Measurements from ENCODE around the gene BMP15. TPM values are rescaled to one million over a fixed set of nuclear protein-coding genes. Genes with fewer than 3 reads are reported as not detected.

BMP15 gene
- polyA plus RNA-seq (2011; rRNA removed) (not detected in 2 replicates), polyA minus RNA-seq (2011; rRNA and poly(A)+ RNA removed) (not detected in 2 replicates)

- H3K27ac ChIP-seq (ENCODE audit: low read depth, low read length): no peak within 1 kb of the TSS
- ChIA-PET CTCF (no interaction called here), POLR2A (no interaction called here)
- no peaks in the 10 kb centered on the region for H3K27me3 ChIP-seq (ENCODE audit: control insufficient read depth, insufficient read depth, low read length)
- H3K4me3 ChIP-seq (ENCODE audit: low read depth, low read length): no peak within 1 kb of the TSS
- no peak for TF ChIP-seq CTCF (IDR thresholded peaks at IDR 0.05; ENCODE audit: low read depth, low read length)
- no peak for DNase-seq (ENCODE audit: low read depth, low spot score)
- no peaks in the 10 kb centered on the region for H3K9me3 ChIP-seq (ENCODE audit: control insufficient read depth, insufficient read depth, low read length)
These were observed at the start of gene BMP15 for GRCh38 chrX:50910685-50911176. BMP15 (plus strand) TSS chrX:50910735; CDS start chrX:50910784, 49 bp downstream.

- no peak for TF ChIP-seq CTCF (IDR thresholded peaks at IDR 0.05; ENCODE audit: low read depth, low read length)
- Histone ChIP-seq H3K4me3 (ENCODE audit: low read depth, low read length) (no peak overlapping the region), H3K27me3 (ENCODE audit: control insufficient read depth, insufficient read depth, low read length) (no peaks in the 10 kb centered on the region), H3K9me3 (ENCODE audit: control insufficient read depth, insufficient read depth, low read length) (no peaks in the 10 kb centered on the region), H3K27ac (ENCODE audit: low read depth, low read length) (no peak overlapping the region)
- CTCF ChIA-PET: no interaction called here
- POLR2A ChIA-PET: no interaction called here
- no peak for DNase-seq (ENCODE audit: low read depth, low spot score)
These were observed 47.1 kb upstream of the BMP15 start for GRCh38 chrX:50863471-50863870.

- H3K27me3 ChIP-seq (ENCODE audit: control insufficient read depth, insufficient read depth, low read length): no peaks in the 10 kb centered on the region
- no peak for DNase-seq (ENCODE audit: low read depth, low spot score)
- H3K4me3 ChIP-seq (ENCODE audit: low read depth, low read length): no peak overlapping the region
- no peak for TF ChIP-seq CTCF (IDR thresholded peaks at IDR 0.05; ENCODE audit: low read depth, low read length)
- H3K9me3 ChIP-seq (ENCODE audit: control insufficient read depth, insufficient read depth, low read length): no peaks in the 10 kb centered on the region
- no peak overlapping the region for H3K27ac ChIP-seq (ENCODE audit: low read depth, low read length)
- ChIA-PET POLR2A (no interaction called here), CTCF (no interaction called here)
These were observed 45.2 kb upstream of the BMP15 start for GRCh38 chrX:50865311-50865710.

- TF ChIP-seq CTCF (IDR thresholded peaks at IDR 0.05; ENCODE audit: low read depth, low read length): no peak
- DNase-seq (ENCODE audit: low read depth, low spot score): no peak
- Histone ChIP-seq H3K27me3 (ENCODE audit: control insufficient read depth, insufficient read depth, low read length) (no peaks in the 10 kb centered on the region), H3K4me3 (ENCODE audit: low read depth, low read length) (no peak overlapping the region), H3K9me3 (ENCODE audit: control insufficient read depth, insufficient read depth, low read length) (no peaks in the 10 kb centered on the region), H3K27ac (ENCODE audit: low read depth, low read length) (no peak overlapping the region)
- CTCF ChIA-PET: no interaction called here
- POLR2A ChIA-PET: no interaction called here
These were observed 38.5 kb upstream of the BMP15 start for GRCh38 chrX:50871922-50872453.

GRCh38 chrX:50874876-50875275 lies 35.7 kb upstream of the BMP15 start:
- ChIA-PET CTCF (no interaction called here), POLR2A (no interaction called here)
- TF ChIP-seq CTCF (IDR thresholded peaks at IDR 0.05; ENCODE audit: low read depth, low read length): no peak
- DNase-seq (ENCODE audit: low read depth, low spot score): no peak
- H3K27ac ChIP-seq (ENCODE audit: low read depth, low read length): no peak overlapping the region
- H3K4me3 ChIP-seq (ENCODE audit: low read depth, low read length): no peak overlapping the region
- H3K27me3 ChIP-seq (ENCODE audit: control insufficient read depth, insufficient read depth, low read length): no peaks in the 10 kb centered on the region
- H3K9me3 ChIP-seq (ENCODE audit: control insufficient read depth, insufficient read depth, low read length): no peaks in the 10 kb centered on the region

Data from AG04450 (cell line).